ENCODE measurements around the gene CCIN.

GRCh38 chr9:36134761-36135505 is 34.3 kb upstream of the CCIN start:
- TF ChIP-seq POLR2A (IDR thresholded peaks at IDR 0.05; ENCODE audit: borderline replicate concordance, extremely low read depth, insufficient read depth, insufficient read length) (no peak), ATF3 (IDR thresholded peaks at IDR 0.05) (no peak), ZFX (IDR thresholded peaks at IDR 0.05) (no peak), CTCF (IDR thresholded peaks at IDR 0.05 in 2 of 3, conservative IDR thresholded peaks at IDR 0.05 in 1 of 3; ENCODE audit: borderline replicate concordance in 1 of 3, insufficient read depth in 1 of 3, low read depth in 2 of 3, low read length in 2 of 3) (no peak), EZH2phosphoT487 (IDR thresholded peaks at IDR 0.05; ENCODE audit: borderline replicate concordance) (no peak), EZH2 (IDR thresholded peaks at IDR 0.05) (no peak), POLR2AphosphoS5 (IDR thresholded peaks at IDR 0.05; ENCODE audit: low read depth, low read length) (no peak), SP1 (IDR thresholded peaks at IDR 0.05; ENCODE audit: low read depth) (no peak), ZBTB33 (IDR thresholded peaks at IDR 0.05; ENCODE audit: extremely low read depth, insufficient replicate concordance, low read length) (no peak), TCF7L2 (IDR thresholded peaks at IDR 0.05; ENCODE audit: borderline replicate concordance, extremely low read depth, insufficient read depth, insufficient read length) (no peak)

Measured in HCT116 (cell line).